Smooth muscle cell of the coronary artery (primary cell): ENCODE measurements around the gene TACC2. TPM values are rescaled to one million over a fixed set of nuclear protein-coding genes. Genes with fewer than 3 reads are reported as not detected.

Source experiments
- total RNA-seq: library from RNA; depleted of rRNA; stranded (reverse); fragments of >200 nt; gene quantifications from 2 replicates; pipeline ENCODE4 v1.2.3, GENCODE V29; 2014; ENCODE audit warnings: low replicate concordance

Gene TACC2
- 1.8 and 6.2 TPM in 2 replicates for total RNA-seq

DNA sequence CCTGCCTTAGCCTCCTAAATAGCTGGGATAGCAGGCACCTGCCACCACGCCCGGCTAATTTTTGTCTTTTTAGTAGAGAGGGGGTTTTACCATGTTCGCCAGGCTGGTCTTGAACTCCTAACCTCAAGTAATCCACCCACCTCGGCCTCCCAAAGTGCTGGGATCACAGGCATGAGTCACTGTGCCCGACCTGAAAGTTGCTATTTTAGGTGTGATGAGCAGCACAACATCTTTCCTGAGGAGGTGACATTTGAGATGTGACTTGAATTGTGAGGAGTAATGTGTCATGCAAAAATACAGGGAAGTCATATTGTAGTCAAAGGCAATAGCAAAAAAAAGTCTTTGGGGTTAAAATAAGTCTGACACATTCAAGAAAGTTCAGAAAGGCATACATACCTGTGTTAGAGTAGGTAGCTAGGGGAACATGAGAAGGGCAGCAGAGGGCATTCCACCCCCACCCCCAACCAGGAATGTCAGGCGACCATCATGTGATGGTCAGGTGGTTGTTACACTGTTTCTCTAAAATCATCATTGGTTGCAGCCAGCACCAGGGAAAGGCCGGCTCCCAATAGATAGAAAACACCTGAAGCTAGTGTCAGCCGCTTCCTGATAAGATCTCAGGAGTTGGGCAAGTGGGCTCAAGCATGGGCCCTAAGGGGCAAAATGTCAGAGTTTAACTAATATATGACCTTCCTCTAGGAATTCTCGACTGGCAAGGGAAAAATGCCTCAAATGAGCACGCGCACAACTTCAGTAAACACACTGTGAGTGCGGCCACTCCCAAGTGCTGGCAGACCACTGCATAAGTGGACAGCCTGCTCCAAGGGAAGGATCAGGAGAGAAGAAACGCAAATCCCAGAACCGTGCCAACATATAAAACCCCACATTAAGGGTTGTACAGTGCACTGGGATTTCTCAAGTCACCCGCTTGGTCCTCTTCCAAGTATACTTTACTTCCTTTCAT, at the start of gene TACC2:
Gene TACC2, plus strand, starts transcription at position 803 of the 964 bp plus-strand sequence. CDS start 32,819 bp downstream, outside the sequence.

GRCh38 chr10:121974535-121975294, 14.2 kb upstream of the TACC2 start, which contains the start of gene NSMCE4A:
TSS of gene NSMCE4A (minus strand) at chr10:121975217. CDS start at chr10:121975165, 52 bp downstream.

DNA sequence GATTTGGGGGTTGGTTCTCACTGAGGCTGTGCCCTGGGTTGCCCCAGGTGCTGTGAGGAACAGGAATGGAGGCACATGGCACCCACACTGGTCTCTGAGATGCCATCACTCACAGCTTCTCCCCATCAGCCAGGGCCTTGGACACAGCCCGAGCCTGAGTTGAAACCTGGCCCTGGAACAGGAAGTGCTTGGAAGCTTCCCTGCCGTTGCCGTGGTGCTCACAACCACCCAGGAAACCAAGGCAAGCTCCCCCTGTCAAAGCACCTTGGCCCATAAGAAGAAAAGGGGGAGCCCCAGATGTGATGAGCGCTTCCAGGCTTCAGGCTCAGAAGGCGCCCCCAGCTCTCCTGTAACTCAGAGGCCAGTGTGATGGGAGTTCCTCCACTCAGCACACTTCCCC, 282.1 kb downstream of the TACC2 start, which contains the start of gene BTBD16:
Gene BTBD16, plus strand, starts transcription at position 221 of the 400 bp plus-strand sequence. CDS start 3,786 bp downstream, outside the sequence.

Other genes with a start within 250 kb of the TACC2 start
- gene ATE1, start 61.1 kb upstream of the TACC2 start, total RNA-seq = 18.3 and 18.4 TPM in 2 replicates
- 4.6 and 16.7 TPM in 2 replicates for gene NSMCE4A, start 13.9 kb upstream of the TACC2 start, total RNA-seq